C4-2B (cell line): ENCODE measurements around the gene CDY1.
"Not testable (repeated sequence)": the region's sequence is repeated elsewhere in the genome, so short reads cannot be mapped to it uniquely, and the experiment has no call there.

Experiments used
- H3K27ac ChIP-seq: fragments of 450-650 bp; 2 replicates; pipeline ENCODE4 v1.5.1; 2017

Gene CDY1, protein sequence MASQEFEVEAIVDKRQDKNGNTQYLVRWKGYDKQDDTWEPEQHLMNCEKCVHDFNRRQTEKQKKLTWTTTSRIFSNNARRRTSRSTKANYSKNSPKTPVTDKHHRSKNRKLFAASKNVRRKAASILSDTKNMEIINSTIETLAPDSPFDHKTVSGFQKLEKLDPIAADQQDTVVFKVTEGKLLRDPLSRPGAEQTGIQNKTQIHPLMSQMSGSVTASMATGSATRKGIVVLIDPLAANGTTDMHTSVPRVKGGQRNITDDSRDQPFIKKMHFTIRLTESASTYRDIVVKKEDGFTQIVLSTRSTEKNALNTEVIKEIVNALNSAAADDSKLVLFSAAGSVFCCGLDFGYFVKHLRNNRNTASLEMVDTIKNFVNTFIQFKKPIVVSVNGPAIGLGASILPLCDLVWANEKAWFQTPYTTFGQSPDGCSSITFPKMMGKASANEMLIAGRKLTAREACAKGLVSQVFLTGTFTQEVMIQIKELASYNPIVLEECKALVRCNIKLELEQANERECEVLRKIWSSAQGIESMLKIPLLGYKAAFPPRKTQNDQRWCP

DNA sequence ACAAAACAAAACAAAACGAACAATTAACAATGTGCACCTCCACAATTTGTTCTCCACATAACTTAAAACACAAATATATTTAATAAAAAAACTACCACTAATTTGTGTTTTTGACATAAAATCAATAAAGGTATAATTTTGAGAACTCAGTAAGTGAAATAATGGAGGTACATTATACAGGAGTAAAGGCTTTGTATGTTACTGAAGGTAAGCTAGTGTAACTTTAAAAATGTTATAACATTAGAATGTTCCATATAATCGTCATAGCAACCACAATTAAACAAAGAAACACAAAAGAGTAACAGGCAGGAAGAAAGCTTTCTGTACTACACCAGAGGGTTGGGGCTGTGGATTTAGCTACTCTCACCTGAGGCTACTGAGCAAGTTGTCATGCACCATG is at the start of gene CDY1:
CDY1 (plus strand) TSS at position 301 of the 400 bp plus-strand sequence. CDS start 326 bp downstream, outside the sequence.
- H3K27ac ChIP-seq: not testable (repeated sequence)

DNA sequence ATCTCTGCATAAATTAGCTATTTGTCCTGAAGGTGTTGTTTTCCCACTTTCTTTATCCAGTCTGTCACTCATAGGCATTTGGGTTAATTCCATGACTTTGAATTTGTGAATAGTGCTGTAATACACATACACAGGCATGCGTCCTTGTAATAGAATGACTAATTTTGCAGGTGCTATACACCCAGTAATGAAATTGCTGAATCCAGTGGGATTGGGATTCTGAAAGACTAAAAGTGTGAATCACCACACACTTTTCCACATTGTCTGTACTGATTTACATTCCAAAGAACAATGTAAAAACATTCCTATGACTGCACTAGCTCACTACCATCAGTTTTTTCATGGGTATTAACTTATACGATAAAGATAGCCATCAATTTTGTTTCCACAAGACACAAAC is 28.6 kb upstream of the CDY1 start:
- H3K27ac ChIP-seq: not testable (repeated sequence)

DNA sequence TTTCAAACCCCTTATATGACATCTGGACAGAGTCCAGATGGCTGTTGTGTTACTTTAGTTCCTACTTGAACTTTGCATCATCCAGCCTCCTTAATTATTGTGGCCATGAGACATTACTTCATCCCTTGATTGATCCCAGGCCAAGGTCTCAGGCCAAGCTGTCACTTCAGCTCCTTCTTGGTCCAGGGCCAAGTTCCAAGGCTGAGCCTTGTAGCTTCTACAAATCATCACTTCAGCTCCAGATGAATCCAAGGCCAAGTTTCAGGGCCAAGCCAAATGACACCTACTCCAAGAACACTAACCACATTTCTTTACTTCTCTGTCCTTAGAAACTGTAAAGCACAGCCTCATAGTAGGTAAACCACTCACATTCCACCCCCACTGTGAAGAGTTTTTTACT is 1.7 kb upstream of the CDY1 start:
- not testable (repeated sequence) for H3K27ac ChIP-seq

DNA sequence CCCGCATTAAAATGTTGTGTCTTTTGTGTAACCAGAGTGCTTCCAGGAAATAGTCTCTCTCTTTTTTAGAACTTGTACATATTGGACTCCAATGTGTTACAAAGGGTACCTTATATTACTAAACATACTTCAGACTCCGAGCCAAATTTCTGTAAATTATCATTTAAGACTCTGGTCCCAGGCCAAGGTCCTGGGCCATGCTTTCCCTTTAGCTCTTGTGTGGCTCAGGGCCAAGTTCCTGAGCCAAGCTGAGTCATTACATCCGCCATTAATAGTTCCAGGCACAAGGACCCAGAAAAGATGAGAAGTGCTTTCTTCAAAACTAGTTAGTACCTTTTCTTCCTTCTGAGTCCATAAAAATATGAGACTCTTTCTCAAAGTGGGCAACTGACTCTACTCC is 4.6 kb downstream of the CDY1 start:
- H3K27ac ChIP-seq: not testable (repeated sequence)

DNA sequence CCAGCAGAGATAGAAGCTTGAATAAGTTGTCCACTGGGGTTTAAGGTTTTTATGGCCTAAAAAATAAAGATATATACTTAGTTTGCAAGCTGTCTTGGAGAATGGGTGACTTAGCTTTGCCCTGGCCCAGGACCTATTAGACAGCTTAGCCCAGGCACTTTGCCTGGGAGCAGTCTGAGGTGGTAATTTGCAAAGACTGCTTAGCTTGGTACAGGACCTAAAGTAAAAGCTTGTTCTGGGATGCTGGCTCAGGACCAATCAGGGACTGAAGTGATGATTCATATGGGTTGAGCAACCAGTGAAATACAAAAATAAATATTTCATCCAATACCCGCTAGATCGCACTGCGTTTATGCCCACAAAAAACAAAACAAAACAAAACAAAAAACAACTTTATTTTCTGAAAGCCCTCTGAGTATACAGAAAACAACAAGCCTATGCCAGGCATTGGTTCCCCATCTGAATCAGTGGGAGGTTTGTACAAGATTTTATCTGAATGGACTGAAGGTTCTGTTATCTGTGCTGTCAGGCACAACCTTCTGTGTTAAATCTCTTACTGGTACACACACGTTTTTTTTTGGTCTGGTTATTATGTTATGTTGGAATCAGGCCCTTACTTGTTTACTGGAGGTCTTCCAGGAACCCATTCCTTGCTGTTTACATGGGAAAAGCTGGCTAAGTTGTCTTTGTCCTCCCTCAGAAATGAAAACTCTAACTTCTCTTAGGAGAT is 8.6 kb downstream of the CDY1 start:
- H3K27ac ChIP-seq: not testable (repeated sequence)

DNA sequence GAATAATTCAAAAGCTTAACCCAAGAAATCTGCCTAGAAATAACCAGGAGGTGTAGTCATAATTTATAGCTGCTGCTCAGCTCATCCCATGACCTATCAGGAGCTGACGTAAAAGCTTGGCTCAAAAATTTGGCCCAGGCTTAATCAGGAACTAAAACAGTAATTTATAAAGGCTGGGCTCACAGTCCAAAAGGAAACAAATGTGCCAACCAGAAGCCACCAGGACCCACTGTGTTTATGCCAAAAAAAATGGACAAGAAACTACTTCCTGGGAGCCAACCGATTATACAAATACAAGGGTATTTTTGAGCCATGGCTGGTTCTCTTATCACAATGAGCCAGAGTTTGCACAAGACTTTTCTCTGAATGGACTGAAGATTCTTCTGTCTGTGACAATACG is 17.9 kb downstream of the CDY1 start:
- H3K27ac ChIP-seq: not testable (repeated sequence)

DNA sequence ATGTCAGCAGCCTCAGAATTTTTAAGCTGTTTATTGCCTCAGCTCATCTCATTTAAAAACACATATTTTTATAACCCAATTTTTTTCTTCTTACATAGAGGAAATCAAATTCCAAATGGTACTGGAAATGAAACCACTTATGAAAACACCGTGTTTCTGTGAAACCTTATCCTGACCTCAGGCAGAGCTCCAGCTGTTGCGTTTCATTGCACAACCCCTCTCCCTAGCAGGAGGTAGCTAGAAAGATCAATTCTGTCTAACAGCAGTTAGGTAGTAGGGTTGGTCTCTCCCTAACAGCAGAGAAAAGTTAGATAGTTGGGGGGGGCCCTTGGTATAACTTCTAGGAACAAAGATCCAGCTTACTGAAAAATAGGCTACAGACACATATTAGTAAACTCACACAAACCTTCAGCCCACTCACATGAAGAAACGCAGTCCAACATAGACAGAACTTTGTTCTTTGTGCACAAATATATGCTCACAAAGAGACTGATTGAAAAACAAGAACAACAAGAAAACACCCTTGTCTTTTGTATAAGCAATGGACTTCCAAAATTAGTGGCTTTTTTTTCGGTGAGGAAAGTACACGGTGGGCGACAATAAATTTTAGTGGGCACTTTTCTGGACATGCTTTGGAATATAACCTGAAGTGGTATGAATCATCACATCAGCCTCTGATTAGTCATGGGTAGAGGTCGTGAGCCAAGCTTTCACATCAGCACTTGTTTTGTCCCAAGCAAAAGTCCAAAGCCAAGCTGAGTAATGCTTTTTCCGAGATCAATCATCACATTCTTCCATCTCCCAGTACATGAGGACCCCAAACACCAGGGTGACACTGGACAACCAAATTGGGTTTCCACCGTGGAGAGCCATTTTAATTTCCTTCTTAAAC is 21.4 kb downstream of the CDY1 start:
- H3K27ac ChIP-seq: not testable (repeated sequence)
